T-helper 1 cell treated with Interleukin-12 subunit alpha and Interleukin-12 subunit beta and Interleukin-4 antibody, amounts not matched to agents 30 ng/mL and 1 ng/mL, for 36 hours (primary cell): ENCODE results near the gene CREB3L1. TPM values are rescaled to one million over a fixed set of nuclear protein-coding genes. Genes with fewer than 3 reads are reported as not detected.

Experiments
- intact Hi-C: fragments of 100-400 bp; cut with micrococcal nuclease; formaldehyde crosslinking; loops from one replicate; pipeline ENCODE4 v1.15.1; 2024
- total RNA-seq: library from RNA; stranded (reverse); gene quantifications from 2 replicates; pipeline ENCODE4 v1.2.3, GENCODE V29; 2022

Gene CREB3L1
- total RNA-seq, 1 donor from 2014 or later: not detected

- intact Hi-C loops: loop anchor here (1.0 kb wide), 2 partner anchors 8 to 12 kb away; no protein-coding TSS in a partner anchor
Measured at GRCh38 chr11:46360878-46361277, 83.4 kb downstream of the CREB3L1 start.

- intact Hi-C loops: loop anchor here (1.0 kb wide), 2 partner anchors 8 to 12 kb away; no protein-coding TSS in a partner anchor
Measured at GRCh38 chr11:46361283-46362155, 84.1 kb downstream of the CREB3L1 start.

DNA sequence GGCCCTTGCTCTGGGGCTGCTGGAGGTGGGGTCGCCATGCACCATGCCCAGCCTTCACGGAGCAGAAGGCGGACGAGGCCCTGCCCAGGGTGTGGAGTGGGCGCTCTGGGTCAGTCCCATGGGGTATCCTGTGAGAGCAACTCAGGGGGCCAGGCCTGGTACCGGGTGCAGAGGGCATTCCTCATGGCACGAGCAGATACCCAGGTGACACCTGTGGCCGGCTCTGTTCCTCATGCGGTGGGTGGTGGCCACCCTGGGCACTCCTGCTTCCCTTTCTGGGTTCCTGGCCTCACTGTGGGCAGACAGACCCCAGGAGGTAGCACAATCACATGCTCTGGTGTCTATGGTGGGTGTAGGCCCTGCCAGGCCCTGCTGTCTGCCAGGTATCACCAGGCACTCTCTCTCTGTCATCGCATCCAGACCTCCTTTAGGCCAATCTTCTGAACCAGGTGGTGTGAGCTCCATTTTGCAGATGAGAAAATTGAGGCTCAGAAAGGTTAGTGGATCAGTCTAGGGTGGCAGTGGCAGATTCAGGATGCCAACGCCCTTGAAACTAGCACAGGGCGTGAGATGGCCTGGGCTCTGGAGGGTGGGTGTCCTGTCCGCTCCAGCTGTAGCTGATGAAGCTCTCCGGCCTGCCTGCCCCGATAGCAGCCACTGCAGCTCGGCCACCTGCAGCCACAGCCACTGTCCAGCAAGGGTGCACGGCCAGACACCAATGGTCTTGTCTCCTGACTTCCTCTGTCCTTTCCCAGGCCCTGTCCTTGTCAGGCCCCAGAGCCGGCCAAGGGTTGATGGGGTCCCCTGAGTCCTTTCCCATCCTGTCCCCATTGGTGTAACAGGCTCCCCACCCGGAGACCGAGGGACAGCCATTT, 84.9 kb downstream of the CREB3L1 start:
- intact Hi-C loops: no loop called here

DNA sequence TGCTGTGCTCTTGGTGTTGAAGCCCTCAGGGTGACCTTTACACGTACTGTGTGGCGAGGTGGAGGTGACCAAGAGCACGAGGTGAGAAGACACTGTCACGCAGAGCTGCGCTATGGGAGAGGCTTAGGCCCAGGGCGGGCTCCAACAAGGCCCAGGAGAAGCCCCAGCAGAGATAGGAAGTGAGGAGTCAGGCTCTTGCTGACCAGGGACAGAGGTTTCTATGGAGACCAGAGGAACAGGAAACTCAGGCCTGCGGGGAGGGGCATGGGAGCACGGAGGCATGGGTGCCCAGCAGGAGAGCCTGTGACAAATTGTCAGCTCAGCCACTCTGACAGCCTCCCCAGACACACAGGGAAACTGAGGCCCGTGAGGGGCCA, 85.6 kb downstream of the CREB3L1 start:
- intact Hi-C loops: no loop called here

- intact Hi-C loops: no loop called here
Measured at GRCh38 chr11:46363455-46364005, 86.1 kb downstream of the CREB3L1 start.

DNA sequence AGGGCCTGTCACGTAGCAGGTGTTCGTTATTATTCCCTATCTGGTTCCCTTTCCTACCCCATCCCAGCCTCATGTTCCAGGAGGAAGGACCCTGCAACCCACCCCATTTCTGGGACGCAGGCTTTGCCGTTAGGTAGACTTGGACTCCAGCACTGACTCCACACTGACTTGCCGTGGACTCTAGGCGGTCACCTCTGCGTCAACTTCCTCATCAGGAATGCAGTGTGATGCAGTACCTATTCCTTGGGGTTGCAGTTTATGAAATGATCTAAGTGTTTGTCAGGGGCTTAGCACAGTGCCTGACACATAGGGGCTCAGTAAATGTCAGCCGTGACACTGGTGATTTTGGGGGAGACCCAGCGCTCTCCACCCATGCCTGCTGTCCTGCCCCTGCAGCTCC, 86.6 kb downstream of the CREB3L1 start:
- intact Hi-C loops: no loop called here

DNA sequence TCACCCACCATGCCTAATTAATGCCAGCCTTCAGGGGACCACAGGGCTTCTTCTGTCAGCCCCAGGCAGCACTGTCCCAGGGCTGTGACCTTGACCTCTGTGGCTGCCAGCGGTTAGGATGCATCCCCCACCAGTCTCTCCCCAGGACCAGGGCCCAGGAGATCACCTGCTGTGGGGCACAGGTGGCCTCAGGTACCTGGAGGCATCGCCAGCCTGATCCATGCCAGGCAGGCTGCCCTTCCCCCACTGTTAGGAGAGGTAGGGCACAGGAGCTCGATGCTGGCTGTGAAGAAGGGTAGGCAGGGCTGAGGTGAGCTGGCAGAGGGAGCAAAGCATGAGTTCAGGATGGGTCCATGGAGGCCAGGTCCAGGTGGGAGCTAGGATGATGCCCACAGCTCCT, 87.3 kb downstream of the CREB3L1 start:
- intact Hi-C loops: no loop called here

- intact Hi-C loops: no loop called here
Measured at GRCh38 chr11:46366260-46366659, 88.8 kb downstream of the CREB3L1 start.

DNA sequence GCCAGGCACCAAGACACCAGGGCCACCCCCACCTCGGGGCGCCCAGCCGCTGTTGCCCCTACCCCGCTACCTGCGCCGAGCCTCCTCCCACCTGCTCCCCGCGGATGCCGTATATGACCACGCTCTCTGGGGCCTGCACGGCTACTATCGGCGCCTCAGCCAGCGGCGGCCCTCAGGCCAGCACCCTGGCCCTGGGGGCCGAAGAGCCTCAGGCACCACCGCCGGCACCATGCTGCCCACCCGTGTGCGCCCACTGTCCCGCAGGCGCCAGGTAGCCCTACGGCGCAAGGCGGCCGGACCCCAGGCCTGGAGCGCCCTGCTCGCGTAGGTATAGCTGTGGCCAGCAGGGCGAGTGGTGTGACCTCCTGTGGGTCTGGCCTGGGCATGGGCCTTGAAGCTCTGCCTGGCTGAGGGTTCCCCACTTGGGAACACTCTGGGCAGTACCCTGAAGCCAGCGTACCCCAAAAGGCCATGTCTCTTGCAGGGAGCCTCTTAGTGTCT, 89.2 kb downstream of the CREB3L1 start:
- intact Hi-C loops: loop anchor here (1.0 kb wide), 2 partner anchors 14 to 123 kb away; no protein-coding TSS in a partner anchor

- intact Hi-C loops: loop anchor here (1.0 kb wide), 2 partner anchors 15 to 124 kb away; no protein-coding TSS in a partner anchor
Measured at GRCh38 chr11:46367244-46367915, 89.9 kb downstream of the CREB3L1 start.

GRCh38 chr11:46367916-46368267, 90.4 kb downstream of the CREB3L1 start:
- intact Hi-C loops: loop anchor here (1.0 kb wide), 2 partner anchors 16 to 125 kb away; no protein-coding TSS in a partner anchor

DNA sequence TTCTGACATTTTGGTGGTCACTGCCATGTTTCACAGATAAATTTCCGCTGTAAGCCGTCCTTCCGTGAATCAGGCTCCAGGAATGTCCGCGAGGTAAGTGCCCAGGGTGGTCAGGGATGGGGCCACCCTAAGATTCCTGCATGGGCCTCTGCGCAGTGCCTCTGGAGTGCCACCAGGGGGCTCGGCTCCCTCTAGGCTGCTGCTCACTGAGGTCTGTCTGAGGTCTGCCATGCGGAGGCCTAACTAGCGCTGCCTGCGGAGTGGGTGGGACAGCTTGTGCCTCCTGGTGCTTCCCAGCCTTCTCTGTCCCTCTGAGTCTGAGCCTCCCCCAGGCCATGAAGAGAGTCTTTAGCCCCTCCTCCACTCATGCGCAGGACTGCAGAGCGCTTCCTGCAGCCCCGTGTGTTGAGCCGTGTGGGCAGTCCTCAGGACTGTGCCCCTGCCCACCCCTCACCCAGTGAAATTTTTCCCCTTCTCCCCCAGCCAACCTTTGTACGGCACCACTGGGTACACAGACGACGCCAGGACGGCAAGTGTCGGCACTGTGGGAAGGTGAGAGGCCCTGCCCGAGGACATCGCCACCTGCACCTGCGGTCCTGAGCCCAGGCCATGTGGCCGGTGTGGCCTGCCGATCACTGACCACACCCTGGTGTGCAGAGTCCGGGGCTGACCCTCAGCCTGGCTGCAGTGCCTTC, 92.1 kb downstream of the CREB3L1 start:
- intact Hi-C loops: loop anchor here (1.0 kb wide), 3 partner anchors 8 to 248 kb away; partner anchors contain the start of genes ATG13 and HARBI1

- intact Hi-C loops: no loop called here
Measured at GRCh38 chr11:46370253-46370652, 92.8 kb downstream of the CREB3L1 start.

Other genes starting within 250 kb of the CREB3L1 start
- 44.1 and 47.7 TPM in 2 replicates for gene PHF21A, start 156.2 kb upstream of the CREB3L1 start, total RNA-seq
- gene DGKZ, start 69.8 kb downstream of the CREB3L1 start, total RNA-seq: 144 and 150 TPM in 2 replicates
- gene MDK, start 104.0 kb downstream of the CREB3L1 start, total RNA-seq: 5.2 and 6.5 TPM in 2 replicates
- gene CHRM4, start 114.1 kb downstream of the CREB3L1 start, total RNA-seq: 1.1 and 1.3 TPM in 2 replicates